H1 (cell line): ENCODE results near the gene ANGEL2.

Experiments used
- CTCF ChIP-seq, 3 experiments: IDR thresholded peaks; 1 replicate in 2 of 3; 2 replicates in 1 of 3; pipeline versions ENCODE4 v1.5.1 to v1.6.1; 2011; ENCODE audit warnings: low read length in 3 of 3, mild to moderate bottlenecking in 3 of 3, inconsistent platforms in 2 of 3, low read depth in 1 of 3, moderate library complexity in 1 of 3; ENCODE audit not compliant: insufficient read depth in 1 of 3; ENCODE audit errors: control extremely low read depth in 1 of 3
- E2F6 ChIP-seq: IDR thresholded peaks from 2 replicates; pipeline ENCODE4 v1.6.1; 2012; ENCODE audit warnings: inconsistent platforms
- EP300 ChIP-seq, 2 experiments: IDR thresholded peaks; 1 replicate in 1 of 2; 2 replicates in 1 of 2; pipeline ENCODE4 v1.6.1; 2011 to 2012; ENCODE audit warnings: low read depth in 2 of 2, low read length in 2 of 2, mild to moderate bottlenecking in 2 of 2, borderline replicate concordance in 1 of 2, inconsistent platforms in 1 of 2, moderate library complexity in 1 of 2
- EZH2 ChIP-seq: fragments of 200-600 bp; sonication (generic); IDR thresholded peaks from 2 replicates; pipeline ENCODE4 v1.7.1; 2012; ENCODE audit warnings: low read depth, mild to moderate bottlenecking, moderate library complexity, low read length, inconsistent platforms; ENCODE audit not compliant: severe bottlenecking
- FOSL1 ChIP-seq: IDR thresholded peaks from 2 replicates; pipeline ENCODE4 v1.6.1; 2011; ENCODE audit warnings: mild to moderate bottlenecking, low read depth, low read length, moderate library complexity; ENCODE audit not compliant: insufficient read depth
- HDAC6 ChIP-seq: IDR thresholded peaks from one replicate; pipeline ENCODE4 v1.7.1; 2012; ENCODE audit warnings: low read depth, mild to moderate bottlenecking, inconsistent platforms, low read length, moderate library complexity
- MAX ChIP-seq: IDR thresholded peaks from 2 replicates; pipeline ENCODE4 v1.6.1; 2012; ENCODE audit warnings: inconsistent platforms
- NRF1 ChIP-seq: IDR thresholded peaks from 2 replicates; pipeline ENCODE4 v1.6.1; 2011; ENCODE audit warnings: mild to moderate bottlenecking, low read depth, low read length, improper control_type of control experiment
- POLR2A ChIP-seq, 2 experiments: IDR thresholded peaks; 1 replicate in 1 of 2; 2 replicates in 1 of 2; pipeline ENCODE4 v1.6.1; 2011; ENCODE audit warnings: low read depth in 2 of 2, low read length in 2 of 2, mild to moderate bottlenecking in 2 of 2; ENCODE audit errors: control extremely low read depth in 1 of 2
- POLR2AphosphoS5 ChIP-seq: IDR thresholded peaks from 2 replicates; pipeline ENCODE4 v1.6.1; 2011; ENCODE audit warnings: low read depth, low read length
- RAD21 ChIP-seq, 2 experiments: IDR thresholded peaks in 1 of 2; conservative IDR thresholded peaks in 1 of 2; 2 replicates each; pipeline ENCODE4 v1.6.1; 2011; ENCODE audit warnings: low read depth in 2 of 2, low read length in 2 of 2, improper control_type of control experiment in 1 of 2, inconsistent platforms in 1 of 2, mild to moderate bottlenecking in 1 of 2, moderate library complexity in 1 of 2
- RNF2 ChIP-seq: fragments of 200-900, 300-1000 bp; sonication (generic); IDR thresholded peaks from 2 replicates; pipeline ENCODE4 v1.7.1; 2016; ENCODE audit warnings: borderline replicate concordance, low read depth, mild to moderate bottlenecking, antibody characterized with exemption, low read length; ENCODE audit not compliant: poor library complexity, severe bottlenecking; ENCODE audit errors: missing control alignments
- SIX5 ChIP-seq: IDR thresholded peaks from 2 replicates; pipeline ENCODE4 v1.6.1; 2011; ENCODE audit warnings: mild to moderate bottlenecking, low read depth, low read length

DNA sequence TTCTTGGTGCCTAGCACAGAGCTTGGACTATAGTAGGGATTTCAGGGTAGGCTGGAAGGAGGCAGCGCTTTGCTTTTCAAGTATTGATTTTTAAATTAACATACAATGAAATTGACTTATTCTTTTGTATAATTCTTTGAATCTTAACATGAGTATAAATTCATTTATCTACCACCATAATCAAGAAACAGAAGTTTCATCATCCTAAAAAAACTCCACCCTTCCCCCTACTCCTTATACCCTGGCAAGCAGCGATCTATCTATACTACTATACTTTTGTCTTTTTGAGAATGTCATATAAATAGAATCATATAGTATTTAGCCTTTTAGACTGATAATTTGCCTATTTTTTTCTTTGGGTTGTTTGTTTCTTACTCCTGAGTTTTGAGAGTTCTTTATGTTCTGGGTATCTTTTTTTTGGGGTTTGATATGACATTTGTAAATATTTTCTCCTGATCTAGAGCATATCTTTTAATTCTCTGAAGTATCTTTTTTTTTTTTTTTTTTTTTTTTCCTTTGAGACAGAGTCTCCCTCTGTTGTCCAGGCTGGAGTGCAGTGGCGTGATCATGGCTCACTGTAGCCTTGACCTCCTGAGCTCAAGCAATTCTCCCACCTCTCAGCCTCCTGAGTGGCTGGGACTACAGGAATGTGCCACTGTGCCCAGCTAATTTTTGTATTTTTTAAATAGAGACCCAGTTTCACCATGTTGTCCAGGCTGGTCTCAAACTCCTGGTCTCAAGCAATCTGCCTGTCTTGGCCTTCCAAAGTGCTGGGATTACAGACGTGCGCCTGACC lies 41.8 kb upstream of the ANGEL2 start:
- no peak for TF ChIP-seq CTCF (IDR thresholded peaks at IDR 0.05; ENCODE audit: control extremely low read depth in 1 of 3, insufficient read depth in 1 of 3, low read depth in 1 of 3, low read length in 3 of 3)
- TF ChIP-seq SIX5: no peak
- TF ChIP-seq HDAC6: no peak
- no peak for TF ChIP-seq NRF1
- TF ChIP-seq EZH2: no peak
- no peak for TF ChIP-seq RAD21 (IDR thresholded peaks at IDR 0.05 in 1 of 2, conservative IDR thresholded peaks at IDR 0.05 in 1 of 2; ENCODE audit: low read depth in 2 of 2, low read length in 2 of 2)
- TF ChIP-seq RNF2: no peak
- TF ChIP-seq POLR2A (IDR thresholded peaks at IDR 0.05; ENCODE audit: control extremely low read depth in 1 of 2, low read depth in 2 of 2, low read length in 2 of 2): no peak
- no peak for TF ChIP-seq FOSL1
- TF ChIP-seq POLR2AphosphoS5: no peak
- TF ChIP-seq E2F6: no peak
- no peak for TF ChIP-seq EP300 (IDR thresholded peaks at IDR 0.05; ENCODE audit: borderline replicate concordance in 1 of 2, low read depth in 2 of 2, low read length in 2 of 2)
- no peak for TF ChIP-seq MAX
